ENCODE data around the gene CFAP61. TPM values are rescaled to one million over a fixed set of nuclear protein-coding genes. Genes with fewer than 3 reads are reported as not detected.

The CFAP61 gene
- total RNA-seq, 1 experiment from 2014 or later = 0.61 TPM

GRCh38 chr20:20023395-20023794 lies 28.9 kb upstream of the CFAP61 start:
- Mint-ChIP-seq H3K36me3 (peaks cover 7% of the 10 kb centered on the region), H3K4me1 (peaks cover 15% of the 10 kb centered on the region), H3K27ac (no peak overlapping the region), H3K4me3 (no peak overlapping the region), H3K27me3 (ENCODE audit: low read depth) (no peaks in the 10 kb centered on the region; the same call in 1 of the 2 replicates), H3K9me3 (no peaks in the 10 kb centered on the region)
- no peak for ATAC-seq
- DNase-seq (ENCODE audit: low spot score) = no peak
- POLR2A ChIA-PET = no interaction called here
- CTCF ChIA-PET = no interaction called here
- no peak for TF ChIP-seq HMGXB4 (CRISPR knock-in tag; IDR thresholded peaks at IDR 0.05)
- no peak for TF ChIP-seq TCF7 (CRISPR knock-in tag; IDR thresholded peaks at IDR 0.05; ENCODE audit: low read depth)
- TF ChIP-seq ZNF423 (CRISPR knock-in tag; IDR thresholded peaks at IDR 0.05) = no peak
- TF ChIP-seq MYBL2 (CRISPR knock-in tag; IDR thresholded peaks at IDR 0.05) = no peak
- TF ChIP-seq NR2C2 (CRISPR knock-in tag; IDR thresholded peaks at IDR 0.05) = no peak
- no peak for TF ChIP-seq ERG (CRISPR knock-in tag; IDR thresholded peaks at IDR 0.05)
- TF ChIP-seq ZNF396 (CRISPR knock-in tag; IDR thresholded peaks at IDR 0.05; ENCODE audit: borderline replicate concordance) = no peak
- no peak for TF ChIP-seq SP1 (CRISPR knock-in tag; conservative IDR thresholded peaks at IDR 0.05)
- TF ChIP-seq ZNF138 (CRISPR knock-in tag; conservative IDR thresholded peaks at IDR 0.05) = no peak
- TF ChIP-seq SOX15 (CRISPR knock-in tag; IDR thresholded peaks at IDR 0.05) = no peak
- TF ChIP-seq EMX1 (CRISPR knock-in tag; IDR thresholded peaks at IDR 0.05) = no peak
- no peak for TF ChIP-seq NR1H2 (CRISPR knock-in tag; IDR thresholded peaks at IDR 0.05)
- no peak for TF ChIP-seq ESRRA (CRISPR knock-in tag; IDR thresholded peaks at IDR 0.05; ENCODE audit: borderline replicate concordance)

GRCh38 chr20:20024942-20025341 lies 27.4 kb upstream of the CFAP61 start:
- Mint-ChIP-seq H3K4me3 (no peak overlapping the region), H3K36me3 (peaks cover 9% of the 10 kb centered on the region), H3K9me3 (no peaks in the 10 kb centered on the region), H3K4me1 (peaks cover 7% of the 10 kb centered on the region; the same call in 1 of the 2 replicates), H3K27me3 (ENCODE audit: low read depth) (no peaks in the 10 kb centered on the region; the same call in 1 of the 2 replicates), H3K27ac (no peak overlapping the region; the same call in 1 of the 2 replicates)
- ATAC-seq (no peak), DNase-seq (ENCODE audit: low spot score) (no peak)
- ChIA-PET POLR2A (no interaction called here), CTCF (no interaction called here)
- no peak for TF ChIP-seq NFATC4 (CRISPR knock-in tag; IDR thresholded peaks at IDR 0.05)
- no peak for TF ChIP-seq E2F1 (CRISPR knock-in tag; IDR thresholded peaks at IDR 0.05)
- no peak for TF ChIP-seq HMGA2 (CRISPR knock-in tag; IDR thresholded peaks at IDR 0.05)
- no peak for TF ChIP-seq AFF4 (CRISPR knock-in tag; IDR thresholded peaks at IDR 0.05; ENCODE audit: borderline replicate concordance)
- no peak for TF ChIP-seq EMX1 (CRISPR knock-in tag; IDR thresholded peaks at IDR 0.05)
- no peak for TF ChIP-seq NR1H2 (CRISPR knock-in tag; IDR thresholded peaks at IDR 0.05)
- no peak for TF ChIP-seq CREM (CRISPR knock-in tag; IDR thresholded peaks at IDR 0.05)
- TF ChIP-seq TCF7 (CRISPR knock-in tag; IDR thresholded peaks at IDR 0.05; ENCODE audit: low read depth) = no peak
